ENCODE data around the gene TREH. TPM values are rescaled to one million over a fixed set of nuclear protein-coding genes. Genes with fewer than 3 reads are reported as not detected.
A peak's percentile ranks its signal among the peaks of the same experiment; 100 is the strongest.

Gene TREH
- total RNA-seq, 4 donors from 2014 or later, result not detected

- DNase-seq (no peak), ATAC-seq (no peak)
- no peaks in the 10 kb centered on the region for H3K9me3 ChIP-seq
- no peak overlapping the region for H3K4me3 ChIP-seq
- peak overlapping the region; percentile 72 to 82 (median 77) for H3K27ac ChIP-seq
- H3K4me1 ChIP-seq, result peaks cover 17 to 24% of the 10 kb centered on the region in 2 donors
- no peak for TF ChIP-seq POLR2A (IDR thresholded peaks at IDR 0.05)
- no peak for TF ChIP-seq CTCF (IDR thresholded peaks at IDR 0.05 in 4 of 5, conservative IDR thresholded peaks at IDR 0.05 in 1 of 5)
- H3K36me3 ChIP-seq, result peaks cover 0 to 7% of the 10 kb centered on the region in 2 donors
- in situ Hi-C loops (cut with MboI; ENCODE audit: low sequenced_read_pairs in 4 of 4), result no loop called here
- no peaks in the 10 kb centered on the region for H3K27me3 ChIP-seq
- intact Hi-C loops (cut with DNase I; ENCODE audit: low total_unique reads), result loop anchor here (2.0 kb wide), 2 partner anchors 23 to 27 kb away; no protein-coding TSS in a partner anchor
These were observed 43.8 kb downstream of the TREH start for GRCh38 chr11:118635642-118636041.

- peaks cover 19 to 27% of the 10 kb centered on the region in 2 donors for H3K4me1 ChIP-seq
- DNase-seq (peak in 1 of 2 donors; percentile 46), ATAC-seq (peak; percentile 29 to 46)
- no peaks in the 10 kb centered on the region for H3K9me3 ChIP-seq
- H3K27ac ChIP-seq, result peak overlapping the region; percentile 72 to 82 (median 77)
- H3K27me3 ChIP-seq, result no peaks in the 10 kb centered on the region
- intact Hi-C loops (cut with DNase I; ENCODE audit: low total_unique reads) (loop anchor here (2.0 kb wide), 2 partner anchors 24 to 26 kb away; no protein-coding TSS in a partner anchor), in situ Hi-C loops (cut with MboI; ENCODE audit: low sequenced_read_pairs in 4 of 4) (no loop called here)
- H3K36me3 ChIP-seq, result peaks cover 0 to 7% of the 10 kb centered on the region in 2 donors
- peak overlapping the region; percentile 21 to 41 (median 34) for H3K4me3 ChIP-seq
- TF ChIP-seq CTCF (IDR thresholded peaks at IDR 0.05 in 4 of 5, conservative IDR thresholded peaks at IDR 0.05 in 1 of 5) (no peak), POLR2A (IDR thresholded peaks at IDR 0.05) (no peak)
These were observed 44.2 kb downstream of the TREH start for GRCh38 chr11:118635237-118635591.

- Histone ChIP-seq H3K27ac (peak overlapping the region; percentile 72 to 82 (median 77)), H3K36me3 (peaks cover 0 to 7% of the 10 kb centered on the region in 2 donors), H3K4me3 (peak overlapping the region; percentile 21 to 41 (median 34)), H3K4me1 (peaks cover 21 to 28% of the 10 kb centered on the region in 2 donors), H3K27me3 (no peaks in the 10 kb centered on the region), H3K9me3 (no peaks in the 10 kb centered on the region)
- ATAC-seq, result peak; percentile 88 to 89
- in situ Hi-C loops (cut with MboI; ENCODE audit: low sequenced_read_pairs in 4 of 4), result no loop called here
- intact Hi-C loops (cut with DNase I; ENCODE audit: low total_unique reads), result loop anchor here (2.0 kb wide), 2 partner anchors 24 to 26 kb away; no protein-coding TSS in a partner anchor
- peak; percentile 59 to 78 for DNase-seq
- no peak for TF ChIP-seq POLR2A (IDR thresholded peaks at IDR 0.05)
- peak in 4 of 5 experiments; percentile 44 to 65 (median 54) for TF ChIP-seq CTCF (IDR thresholded peaks at IDR 0.05 in 4 of 5, conservative IDR thresholded peaks at IDR 0.05 in 1 of 5)
These were observed 44.8 kb downstream of the TREH start for GRCh38 chr11:118634431-118635236.

GRCh38 chr11:118633979-118634378, 45.5 kb downstream of the TREH start:
- no peak for ATAC-seq

More at GRCh38 chr11:118633979-118634378, 45.5 kb downstream of the TREH start:
- no peak for DNase-seq
- in situ Hi-C loops (cut with MboI; ENCODE audit: low sequenced_read_pairs in 4 of 4), result no loop called here
- intact Hi-C loops (cut with DNase I; ENCODE audit: low total_unique reads), result loop anchor here (2.0 kb wide), 2 partner anchors 25 kb away; no protein-coding TSS in a partner anchor
- no peaks in the 10 kb centered on the region for H3K9me3 ChIP-seq
- peaks cover 0 to 7% of the 10 kb centered on the region in 2 donors for H3K36me3 ChIP-seq
- peak overlapping the region; percentile 72 to 82 (median 77) for H3K27ac ChIP-seq
- H3K27me3 ChIP-seq, result no peaks in the 10 kb centered on the region
- peaks cover 24 to 34% of the 10 kb centered on the region in 2 donors for H3K4me1 ChIP-seq
- TF ChIP-seq POLR2A (IDR thresholded peaks at IDR 0.05) (no peak), CTCF (IDR thresholded peaks at IDR 0.05 in 4 of 5, conservative IDR thresholded peaks at IDR 0.05 in 1 of 5) (no peak)
- H3K4me3 ChIP-seq, result peak overlapping the region in 1 of 4 donors; percentile 21
